H7 (cell line): Measurements from ENCODE around the gene RAB18. TPM values are rescaled to one million over a fixed set of nuclear protein-coding genes. Genes with fewer than 3 reads are reported as not detected.
"Not testable (repeated sequence)": the region's sequence is repeated elsewhere in the genome, so short reads cannot be mapped to it uniquely, and the experiment has no call there.

Source experiments
- DNase-seq: peaks from one replicate; pipeline ENCODE4 v3.0.0; 2012
- H3K27me3 ChIP-seq: 2 replicates; pipeline ENCODE4 v1.6.0; 2011; ENCODE audit warnings: mild to moderate bottlenecking, low read length; ENCODE audit not compliant: control insufficient read depth, insufficient read depth
- H3K36me3 ChIP-seq: replicated peaks from 2 replicates; pipeline ENCODE4 v1.5.1; 2011; ENCODE audit warnings: low read length; ENCODE audit not compliant: control insufficient read depth, insufficient read depth
- H3K4me3 ChIP-seq: 2 replicates; pipeline ENCODE4 v1.5.1; 2011; ENCODE audit warnings: low read depth, mild to moderate bottlenecking, control low read depth, low read length, moderate library complexity; ENCODE audit not compliant: insufficient read depth
- total RNA-seq: library from RNA; depleted of rRNA; stranded (reverse); fragments of >200 nt; shearing (Covaris generic); gene quantifications from 2 replicates; pipeline ENCODE4 v1.2.3, GENCODE V29; 2014

RAB18 gene
- total RNA-seq, 1 experiment from 2014 or later, result 35.3 TPM

GRCh38 chr10:27547047-27547446, 42.9 kb downstream of the RAB18 start:
- no peaks in the 10 kb centered on the region; the same call in 1 of the 2 replicates for H3K36me3 ChIP-seq
- H3K27me3 ChIP-seq, result no peaks in the 10 kb centered on the region
- no peak overlapping the region for H3K4me3 ChIP-seq
- no peak for DNase-seq

- Histone ChIP-seq H3K36me3 (no peaks in the 10 kb centered on the region), H3K27me3 (no peaks in the 10 kb centered on the region), H3K4me3 (no peak overlapping the region)
- no peak for DNase-seq
Measured at GRCh38 chr10:27547482-27547881, 43.4 kb downstream of the RAB18 start.

- H3K36me3 ChIP-seq, result no peaks in the 10 kb centered on the region
- no peak for DNase-seq
- no peak overlapping the region for H3K4me3 ChIP-seq
- no peaks in the 10 kb centered on the region for H3K27me3 ChIP-seq
Measured at GRCh38 chr10:27550823-27551222, 46.7 kb downstream of the RAB18 start.

GRCh38 chr10:27558612-27559020, 54.5 kb downstream of the RAB18 start:
- no peaks in the 10 kb centered on the region for H3K36me3 ChIP-seq
- DNase-seq, result peak; percentile 59
- no peak overlapping the region for H3K4me3 ChIP-seq
- H3K27me3 ChIP-seq, result no peaks in the 10 kb centered on the region

- Histone ChIP-seq H3K27me3 (no peaks in the 10 kb centered on the region), H3K36me3 (no peaks in the 10 kb centered on the region), H3K4me3 (no peak overlapping the region)
- DNase-seq, result no peak
Measured at GRCh38 chr10:27561334-27561733, 57.2 kb downstream of the RAB18 start.

GRCh38 chr10:27564398-27564797, 60.3 kb downstream of the RAB18 start:
- Histone ChIP-seq H3K4me3 (no peak overlapping the region), H3K27me3 (no peaks in the 10 kb centered on the region)
- no peak for DNase-seq

GRCh38 chr10:27564880-27565279, 60.8 kb downstream of the RAB18 start:
- H3K4me3 ChIP-seq, result no peak overlapping the region
- H3K27me3 ChIP-seq, result no peaks in the 10 kb centered on the region
- H3K36me3 ChIP-seq, result no peaks in the 10 kb centered on the region
- no peak for DNase-seq

More at GRCh38 chr10:27564398-27564797, 60.3 kb downstream of the RAB18 start:
- no peaks in the 10 kb centered on the region for H3K36me3 ChIP-seq

- no peak for DNase-seq
- Histone ChIP-seq H3K4me3 (no peak overlapping the region), H3K27me3 (no peaks in the 10 kb centered on the region), H3K36me3 (no peaks in the 10 kb centered on the region)
Measured at GRCh38 chr10:27568196-27569175, 64.4 kb downstream of the RAB18 start.

GRCh38 chr10:27569946-27570345, 65.8 kb downstream of the RAB18 start:
- Histone ChIP-seq H3K27me3 (no peaks in the 10 kb centered on the region), H3K4me3 (no peak overlapping the region), H3K36me3 (no peaks in the 10 kb centered on the region)
- no peak for DNase-seq

- H3K36me3 ChIP-seq, DNase-seq, H3K4me3 ChIP-seq, H3K27me3 ChIP-seq: not testable (repeated sequence)
Measured at GRCh38 chr10:27577038-27577437, 72.9 kb downstream of the RAB18 start.

GRCh38 chr10:27578316-27578715, 74.2 kb downstream of the RAB18 start:
- DNase-seq, result no peak
- H3K27me3 ChIP-seq, result no peaks in the 10 kb centered on the region
- H3K4me3 ChIP-seq, result no peak overlapping the region
- no peaks in the 10 kb centered on the region for H3K36me3 ChIP-seq

GRCh38 chr10:27581225-27581624, 77.1 kb downstream of the RAB18 start:
- no peak overlapping the region for H3K4me3 ChIP-seq
- no peak for DNase-seq
- no peaks in the 10 kb centered on the region for H3K27me3 ChIP-seq
- no peaks in the 10 kb centered on the region for H3K36me3 ChIP-seq

- Histone ChIP-seq H3K36me3 (no peaks in the 10 kb centered on the region), H3K27me3 (no peaks in the 10 kb centered on the region), H3K4me3 (no peak overlapping the region)
- DNase-seq, result no peak
Measured at GRCh38 chr10:27584302-27584701, 80.2 kb downstream of the RAB18 start.
